Effector memory CD8-positive, alpha-beta T cell (primary cell): ENCODE measurements around the gene SELENOI.
"Not testable (repeated sequence)": the region's sequence is repeated elsewhere in the genome, so short reads cannot be mapped to it uniquely, and the experiment has no call there.

Experiments
- ATAC-seq: fragments of 150-1000 bp; cut with Tn5 transposase; replicated peaks from 2 replicates; pipeline ENCODE4 v1.10.0; 2021; ENCODE audit warnings: mild to moderate bottlenecking, moderate library complexity
- DNase-seq, 3 experiments: peaks; one replicate each; pipeline ENCODE4 v3.0.0; 2021
- H3K27ac Mint-ChIP-seq, 2 donors: one replicate each; pipeline ENCODE4 v1.8.0; 2022; ENCODE audit warnings: mild to moderate bottlenecking in 2 of 2, mixed read lengths in 2 of 2, moderate library complexity in 2 of 2
- H3K27me3 Mint-ChIP-seq, 2 donors: one replicate each; pipeline ENCODE4 v1.8.0; 2022; ENCODE audit warnings: mixed read lengths in 2 of 2
- H3K36me3 Mint-ChIP-seq: one replicate; pipeline ENCODE4 v1.8.0; 2022; ENCODE audit warnings: mild to moderate bottlenecking, moderate library complexity, mixed read lengths; ENCODE audit not compliant: insufficient read depth
- H3K4me1 Mint-ChIP-seq, 2 donors: one replicate each; pipeline ENCODE4 v1.8.0; 2022; ENCODE audit warnings: low read depth in 2 of 2, mixed read lengths in 2 of 2
- H3K4me3 Mint-ChIP-seq, 2 donors: one replicate each; pipeline ENCODE4 v1.8.0; 2022; ENCODE audit warnings: mild to moderate bottlenecking in 2 of 2, mixed read lengths in 2 of 2, moderate library complexity in 2 of 2
- H3K9me3 Mint-ChIP-seq, 2 donors: one replicate each; pipeline ENCODE4 v1.8.0; 2022; ENCODE audit warnings: mixed read lengths in 2 of 2

Gene SELENOI

DNA sequence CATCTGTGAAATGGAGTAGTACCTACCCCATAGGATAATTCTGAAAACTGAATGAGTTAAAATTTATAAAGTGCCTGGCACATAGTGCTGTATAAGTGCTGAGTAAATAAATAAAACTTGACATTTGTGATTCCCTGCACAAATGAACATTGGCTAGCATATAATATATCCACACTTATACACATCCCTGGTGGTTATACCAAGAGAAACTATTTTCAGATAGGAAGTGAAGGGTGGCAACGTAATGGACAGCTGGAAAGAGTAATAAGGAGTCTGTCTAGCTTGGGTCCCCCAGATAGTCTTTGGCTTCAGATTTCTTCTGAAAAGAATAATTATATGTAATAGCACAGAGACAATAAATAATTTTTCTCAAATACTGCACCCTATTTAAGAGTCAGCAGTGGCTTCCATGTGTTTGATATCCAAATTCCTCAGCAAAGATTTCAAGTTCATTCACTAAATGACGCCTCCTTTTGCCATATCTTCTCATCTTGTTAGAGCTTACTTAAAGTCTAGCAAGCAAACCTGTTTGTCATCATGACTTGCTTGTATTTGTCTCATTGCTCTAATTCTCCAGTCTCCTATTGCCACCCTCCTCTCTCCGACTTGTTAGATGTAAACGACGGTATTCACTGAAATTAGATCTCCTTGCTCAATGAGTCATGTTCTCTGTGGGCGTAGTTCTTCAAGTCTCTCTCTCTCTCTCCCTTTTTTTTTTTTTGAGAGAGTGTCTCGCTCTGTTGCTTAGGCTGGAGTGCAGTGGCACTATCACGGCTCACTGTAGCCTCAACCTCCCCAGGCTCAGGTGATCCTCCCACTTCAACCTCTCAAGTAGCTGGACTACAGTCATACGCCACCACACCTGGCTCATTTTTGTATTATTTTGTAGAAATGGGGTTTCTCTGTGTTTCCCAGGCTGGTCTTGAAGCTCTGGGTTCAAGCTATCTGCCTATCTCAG is 9.4 kb downstream of the SELENOI start:
- H3K4me1 Mint-ChIP-seq = peaks cover 20 to 61% of the 10 kb centered on the region in 2 donors

DNA sequence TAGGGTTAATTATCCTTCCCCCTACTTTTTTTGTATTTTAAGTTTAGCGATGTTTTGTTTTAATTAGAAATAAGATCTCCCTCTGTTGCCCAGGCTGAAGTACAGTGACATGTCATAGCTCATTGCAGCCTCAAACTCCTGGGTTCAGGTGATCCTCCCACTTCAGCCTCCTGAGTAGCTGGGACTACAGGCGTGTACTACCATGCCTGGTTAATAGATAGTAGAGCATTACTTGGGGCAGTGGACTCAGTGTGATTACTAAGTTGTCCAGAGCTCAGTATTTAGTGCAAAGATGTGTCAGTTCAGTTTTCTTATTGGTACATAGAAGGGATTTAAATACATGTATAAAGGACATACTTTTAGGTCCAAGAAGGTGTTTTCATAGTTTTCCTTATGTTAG is 10.2 kb downstream of the SELENOI start:
- Mint-ChIP-seq H3K27ac (peak overlapping the region; percentile 52 to 75), H3K27me3 (no peaks in the 10 kb centered on the region), H3K4me3 (no peak overlapping the region), H3K36me3 (peaks cover 6% of the 10 kb centered on the region), H3K4me1 (peaks cover 25 to 66% of the 10 kb centered on the region in 2 donors), H3K9me3 (no peaks in the 10 kb centered on the region)
- ATAC-seq (no peak), DNase-seq (no peak)

More for the DNA sequence above, 9.4 kb downstream of the SELENOI start:
- Mint-ChIP-seq H3K36me3 (peaks cover 9% of the 10 kb centered on the region), H3K27ac (peak overlapping the region; percentile 52 to 75), H3K4me3 (no peak overlapping the region), H3K9me3 (no peaks in the 10 kb centered on the region), H3K27me3 (no peaks in the 10 kb centered on the region)
- DNase-seq = no peak
- no peak for ATAC-seq

- H3K27ac Mint-ChIP-seq = no peak overlapping the region
- no peaks in the 10 kb centered on the region for H3K9me3 Mint-ChIP-seq
- H3K27me3 Mint-ChIP-seq = no peaks in the 10 kb centered on the region
- H3K36me3 Mint-ChIP-seq = peaks cover 6% of the 10 kb centered on the region
- H3K4me1 Mint-ChIP-seq = peaks cover 25 to 62% of the 10 kb centered on the region in 2 donors
- no peak for DNase-seq
- ATAC-seq = no peak
- H3K4me3 Mint-ChIP-seq = no peak overlapping the region
Observed at GRCh38 chr2:26356771-26357170, 10.8 kb downstream of the SELENOI start.

DNA sequence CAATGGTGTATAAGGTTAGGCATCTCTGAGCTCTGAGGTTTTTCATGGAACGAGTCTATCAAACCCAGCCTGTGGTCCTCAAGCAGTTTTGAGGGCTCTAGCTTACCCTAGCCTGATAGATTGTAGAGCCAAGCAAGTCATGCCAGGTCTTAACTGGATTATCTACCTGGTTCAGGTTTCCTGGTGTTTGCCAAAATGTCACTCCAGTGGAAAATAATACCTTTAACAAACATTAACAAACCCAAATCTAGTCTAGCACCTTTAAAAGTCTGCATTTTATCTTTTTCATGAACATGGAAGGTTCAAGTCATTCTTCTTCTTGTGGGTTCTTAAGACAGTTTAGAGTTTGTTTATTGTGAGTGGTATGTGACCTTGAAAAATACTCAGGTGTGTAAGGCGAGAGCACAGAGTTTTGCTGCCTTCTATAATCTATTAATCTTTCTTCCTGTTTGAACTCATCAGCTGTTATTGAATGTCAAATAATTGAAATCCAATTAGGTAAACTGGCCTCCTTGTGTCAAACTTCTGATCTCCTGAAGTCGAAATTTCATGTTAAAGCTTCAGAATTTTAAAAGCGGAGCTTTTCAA is 14.0 kb downstream of the SELENOI start:
- Mint-ChIP-seq H3K36me3 (peaks cover 6% of the 10 kb centered on the region), H3K4me1 (peaks cover 25 to 59% of the 10 kb centered on the region in 2 donors), H3K27ac (peak overlapping the region in 1 of 2 donors; percentile 2), H3K27me3 (no peaks in the 10 kb centered on the region), H3K9me3 (no peaks in the 10 kb centered on the region), H3K4me3 (no peak overlapping the region)
- ATAC-seq (no peak), DNase-seq (no peak)

- no peaks in the 10 kb centered on the region for H3K9me3 Mint-ChIP-seq
- no peak for DNase-seq
- peaks cover 13% of the 10 kb centered on the region for H3K36me3 Mint-ChIP-seq
- no peaks in the 10 kb centered on the region for H3K27me3 Mint-ChIP-seq
- H3K27ac Mint-ChIP-seq = peak overlapping the region; percentile 10 to 27
- peak overlapping the region in 1 of 2 donors; percentile 10 for H3K4me3 Mint-ChIP-seq
- ATAC-seq = peak; percentile 39
- peaks cover 16 to 32% of the 10 kb centered on the region in 2 donors for H3K4me1 Mint-ChIP-seq
Observed at GRCh38 chr2:26363323-26363722, 17.4 kb downstream of the SELENOI start.

GRCh38 chr2:26363958-26364357 is 18.0 kb downstream of the SELENOI start:
- Mint-ChIP-seq H3K27me3 (no peaks in the 10 kb centered on the region), H3K4me3 (no peak overlapping the region), H3K9me3 (no peaks in the 10 kb centered on the region), H3K36me3 (peaks cover 19% of the 10 kb centered on the region), H3K27ac (peak overlapping the region in 1 of 2 donors; percentile 65), H3K4me1 (peaks cover 16 to 29% of the 10 kb centered on the region in 2 donors)
- no peak for ATAC-seq
- DNase-seq = no peak

DNA sequence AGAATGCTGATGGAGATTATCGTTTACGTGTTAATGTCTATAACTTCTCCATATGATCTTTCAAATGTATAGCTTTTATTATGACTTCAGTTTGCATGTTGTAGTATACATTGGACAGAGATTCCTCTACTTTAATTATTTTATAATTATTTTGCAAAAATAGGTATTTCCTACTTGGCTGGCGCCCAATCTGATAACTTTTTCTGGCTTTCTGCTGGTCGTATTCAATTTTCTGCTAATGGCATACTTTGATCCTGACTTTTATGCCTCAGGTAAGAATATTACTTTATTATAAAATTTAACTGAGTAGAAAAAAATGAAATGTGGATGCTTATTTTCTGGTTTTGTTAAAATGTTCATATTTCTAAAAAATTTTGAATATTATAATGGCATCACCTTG is 18.7 kb downstream of the SELENOI start:
- no peaks in the 10 kb centered on the region for H3K27me3 Mint-ChIP-seq
- H3K4me1 Mint-ChIP-seq = peaks cover 13 to 22% of the 10 kb centered on the region in 2 donors
- ATAC-seq = no peak
- peak overlapping the region in 1 of 2 donors; percentile 65 for H3K27ac Mint-ChIP-seq
- H3K4me3 Mint-ChIP-seq = no peak overlapping the region
- no peaks in the 10 kb centered on the region for H3K9me3 Mint-ChIP-seq
- peaks cover 19% of the 10 kb centered on the region for H3K36me3 Mint-ChIP-seq
- no peak for DNase-seq

GRCh38 chr2:26366957-26367356 is 21.0 kb downstream of the SELENOI start:
- Mint-ChIP-seq H3K4me1 (peaks cover 7 to 8% of the 10 kb centered on the region in 2 donors), H3K9me3 (no peaks in the 10 kb centered on the region), H3K27ac (no peak overlapping the region), H3K4me3 (no peak overlapping the region), H3K36me3 (peaks cover 19% of the 10 kb centered on the region), H3K27me3 (no peaks in the 10 kb centered on the region)
- DNase-seq (no peak), ATAC-seq (no peak)

DNA sequence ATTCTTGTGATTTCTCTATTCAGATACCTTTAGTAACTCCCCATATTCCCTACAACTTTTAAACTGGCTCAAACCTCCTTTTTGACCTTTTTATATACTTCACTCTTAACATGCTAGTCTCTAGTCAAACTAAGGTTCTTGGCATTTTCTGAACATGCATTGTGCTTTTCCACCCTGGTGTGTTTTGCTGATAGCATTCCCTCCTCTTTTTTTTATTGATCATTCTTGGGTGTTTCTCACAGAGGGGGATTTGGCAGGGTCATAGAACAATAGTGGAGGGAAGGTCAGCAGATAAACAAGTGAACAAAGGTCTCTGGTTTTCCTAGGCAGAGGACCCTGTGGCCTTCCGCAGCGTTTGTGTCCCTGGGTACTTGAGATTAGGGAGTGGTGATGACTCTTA is 23.7 kb downstream of the SELENOI start:
- H3K36me3 Mint-ChIP-seq = peaks cover 40% of the 10 kb centered on the region
- not testable (repeated sequence) for H3K4me1 Mint-ChIP-seq, H3K27ac Mint-ChIP-seq, ATAC-seq, H3K4me3 Mint-ChIP-seq, DNase-seq, H3K9me3 Mint-ChIP-seq, H3K27me3 Mint-ChIP-seq

DNA sequence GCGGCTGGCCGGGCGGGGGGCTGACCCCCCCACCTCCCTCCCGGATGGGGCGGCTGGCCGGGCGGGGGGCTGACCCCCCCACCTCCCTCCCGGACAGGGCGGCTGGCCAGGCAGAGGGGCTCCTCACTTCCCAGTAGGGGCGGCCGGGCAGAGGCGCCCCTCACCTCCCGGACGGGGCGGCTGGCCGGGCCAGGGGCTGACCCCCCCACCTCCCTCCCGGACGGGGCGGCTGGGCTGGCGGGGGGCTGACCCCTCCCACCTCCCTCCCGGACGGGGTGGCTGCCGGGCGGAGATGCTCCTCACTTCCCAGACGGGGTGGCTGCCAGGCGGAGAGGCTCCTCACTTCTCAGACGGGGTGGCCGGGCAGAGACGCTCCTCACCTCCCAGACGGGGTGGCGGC is 25.0 kb downstream of the SELENOI start:
- not testable (repeated sequence) for H3K27me3 Mint-ChIP-seq, DNase-seq, ATAC-seq, H3K4me3 Mint-ChIP-seq, H3K4me1 Mint-ChIP-seq, H3K9me3 Mint-ChIP-seq, H3K27ac Mint-ChIP-seq
- peaks cover 43% of the 10 kb centered on the region for H3K36me3 Mint-ChIP-seq

GRCh38 chr2:26376799-26377198 is 30.9 kb downstream of the SELENOI start:
- no peaks in the 10 kb centered on the region for H3K27me3 Mint-ChIP-seq
- no peak for ATAC-seq
- peaks cover 0 to 2% of the 10 kb centered on the region in 2 donors for H3K4me1 Mint-ChIP-seq
- no peaks in the 10 kb centered on the region for H3K9me3 Mint-ChIP-seq
- peaks cover 45% of the 10 kb centered on the region for H3K36me3 Mint-ChIP-seq
- no peak overlapping the region for H3K4me3 Mint-ChIP-seq
- no peak for DNase-seq
- H3K27ac Mint-ChIP-seq = no peak overlapping the region

DNA sequence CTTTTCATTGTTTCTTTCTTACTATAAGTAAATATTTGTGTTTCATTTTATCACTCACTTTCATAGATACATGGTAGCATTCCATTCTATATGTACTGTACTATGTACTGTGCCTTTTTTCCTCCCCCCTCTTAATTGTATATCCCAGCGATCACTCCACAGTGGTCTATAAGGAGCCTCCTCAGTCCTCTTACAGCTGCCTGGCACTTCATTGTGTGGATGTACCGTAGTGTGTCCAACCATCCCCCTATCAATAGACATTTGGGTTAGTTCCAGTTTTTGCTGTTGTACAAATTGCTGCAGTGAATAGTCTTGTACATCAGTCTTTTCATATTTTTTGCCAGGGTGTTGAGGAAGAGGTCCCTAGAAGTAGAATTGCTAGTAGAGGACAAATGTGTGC is 34.3 kb downstream of the SELENOI start:
- ATAC-seq (no peak), DNase-seq (no peak)
- Mint-ChIP-seq H3K4me3 (no peak overlapping the region), H3K27ac (no peak overlapping the region), H3K4me1 (peaks cover 2 to 4% of the 10 kb centered on the region in 2 donors), H3K9me3 (no peaks in the 10 kb centered on the region), H3K36me3 (peaks cover 32% of the 10 kb centered on the region), H3K27me3 (no peaks in the 10 kb centered on the region)

DNA sequence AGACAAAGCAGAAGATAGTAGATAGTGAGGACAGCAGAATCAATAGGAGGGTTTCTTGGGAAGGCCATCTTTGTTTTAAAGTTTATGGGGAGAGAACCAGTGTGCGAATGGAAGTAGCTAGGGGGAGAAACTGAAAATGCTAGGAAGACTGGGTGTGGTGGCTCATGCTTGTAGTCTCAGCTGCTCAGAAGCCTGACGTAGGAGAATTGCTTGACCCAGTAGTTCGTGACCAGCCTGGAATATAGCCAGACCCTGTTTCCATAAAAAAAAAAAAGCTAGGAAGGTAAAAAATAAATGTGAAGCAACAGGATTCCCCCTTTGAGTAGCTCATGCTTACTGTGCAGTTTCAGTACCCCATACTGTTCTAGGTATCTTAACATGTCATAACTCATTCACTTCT is 36.6 kb downstream of the SELENOI start:
- H3K27ac Mint-ChIP-seq = no peak overlapping the region
- peaks cover 42% of the 10 kb centered on the region for H3K36me3 Mint-ChIP-seq
- DNase-seq = no peak
- no peaks in the 10 kb centered on the region for H3K27me3 Mint-ChIP-seq
- H3K9me3 Mint-ChIP-seq = no peaks in the 10 kb centered on the region
- peaks cover 2 to 4% of the 10 kb centered on the region in 2 donors for H3K4me1 Mint-ChIP-seq
- no peak for ATAC-seq
- no peak overlapping the region for H3K4me3 Mint-ChIP-seq

- DNase-seq (no peak), ATAC-seq (no peak)
- Mint-ChIP-seq H3K27me3 (no peaks in the 10 kb centered on the region), H3K4me3 (no peak overlapping the region), H3K4me1 (peaks cover 2 to 4% of the 10 kb centered on the region in 2 donors), H3K36me3 (peaks cover 44% of the 10 kb centered on the region), H3K9me3 (no peaks in the 10 kb centered on the region), H3K27ac (no peak overlapping the region)
Observed at GRCh38 chr2:26384183-26384582, 38.2 kb downstream of the SELENOI start.
